Mucosa of stomach (tissue), 1 donor: ENCODE measurements around the gene BEX1.
"Not testable (repeated sequence)": the region's sequence is repeated elsewhere in the genome, so short reads cannot be mapped to it uniquely, and the experiment has no call there.

Experiments used
- H3K27me3 ChIP-seq: one replicate; pipeline ENCODE4 v1.7.0; 2013; ENCODE audit warnings: mild to moderate bottlenecking, low read length; ENCODE audit not compliant: control insufficient read depth, insufficient read depth
- H3K36me3 ChIP-seq: one replicate; pipeline ENCODE4 v1.7.0; 2013; ENCODE audit warnings: low read length; ENCODE audit not compliant: control insufficient read depth, insufficient read depth
- H3K4me1 ChIP-seq: one replicate; pipeline ENCODE4 v1.7.0; 2013; ENCODE audit warnings: mild to moderate bottlenecking, low read length; ENCODE audit not compliant: control insufficient read depth, insufficient read depth
- H3K4me3 ChIP-seq: one replicate; pipeline ENCODE4 v1.7.0; 2013; ENCODE audit warnings: low read length
- H3K9ac ChIP-seq: one replicate; pipeline ENCODE4 v1.7.0; 2013; ENCODE audit warnings: mild to moderate bottlenecking, low read length, moderate library complexity
- H3K9me3 ChIP-seq: one replicate; pipeline ENCODE4 v1.7.0; 2013; ENCODE audit warnings: mild to moderate bottlenecking, low read length, moderate library complexity; ENCODE audit not compliant: control insufficient read depth
- donor health status: Pancreatic carcinoma.

Gene BEX1

DNA sequence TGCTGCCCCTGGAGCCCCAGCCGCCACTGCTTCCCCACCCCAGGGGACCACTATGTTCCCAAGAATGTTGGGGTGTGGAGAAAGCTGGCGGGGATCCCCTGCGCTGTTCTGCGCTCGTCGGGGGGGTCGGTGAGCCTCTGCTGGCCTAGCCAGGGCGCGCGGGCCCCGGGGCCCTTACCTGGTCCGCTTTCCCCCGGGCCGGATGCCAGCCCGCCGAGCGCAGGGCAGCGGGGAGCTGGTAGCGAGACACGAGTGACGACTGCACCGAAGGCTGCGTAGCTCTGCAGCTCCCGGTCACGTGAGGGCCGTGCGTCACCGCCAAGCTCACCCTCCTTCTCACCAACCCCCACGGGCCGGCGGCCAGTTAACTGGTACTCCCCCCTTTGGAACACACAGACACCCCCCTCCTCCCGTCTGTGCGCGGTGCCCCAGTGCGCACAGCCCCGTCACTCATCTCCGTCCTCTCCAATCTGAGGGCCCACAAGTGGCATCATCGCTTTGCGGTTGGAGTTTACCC, at the start of gene BEX1:
Gene BEX1, minus strand, starts transcription at position 254 of the 517 bp plus-strand sequence. CDS start 897 bp downstream, outside the sequence.
- no peak within 1 kb of the TSS for H3K9ac ChIP-seq
- H3K27me3 ChIP-seq = no peaks in the 10 kb centered on the region
- H3K9me3 ChIP-seq = no peaks in the 10 kb centered on the region
- H3K36me3 ChIP-seq = no peaks in the 10 kb centered on the region
- H3K4me3 ChIP-seq = no peak within 1 kb of the TSS
- H3K4me1 ChIP-seq = no peaks in the 10 kb centered on the region

DNA sequence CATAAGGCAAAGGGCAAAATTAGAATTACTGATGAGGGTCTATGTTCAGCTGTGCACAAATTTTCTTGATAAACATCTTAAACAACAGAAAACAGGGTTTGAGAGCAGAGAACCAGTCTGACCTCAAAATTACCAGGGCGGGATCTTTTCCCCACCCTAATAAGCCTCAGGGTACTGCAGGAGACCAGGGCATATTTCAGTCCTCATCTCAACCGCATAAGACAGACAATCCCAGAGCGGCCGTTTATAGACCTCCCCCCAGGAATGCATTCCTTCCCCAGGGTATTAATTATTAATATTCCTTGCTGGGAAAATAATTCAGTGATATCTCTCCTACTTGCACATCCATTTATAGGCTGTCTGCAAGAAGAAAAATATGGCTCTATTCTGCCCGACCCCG, 45.5 kb upstream of the BEX1 start:
- H3K27me3 ChIP-seq, H3K4me1 ChIP-seq, H3K4me3 ChIP-seq, H3K9ac ChIP-seq, H3K9me3 ChIP-seq, H3K36me3 ChIP-seq: not testable (repeated sequence)

DNA sequence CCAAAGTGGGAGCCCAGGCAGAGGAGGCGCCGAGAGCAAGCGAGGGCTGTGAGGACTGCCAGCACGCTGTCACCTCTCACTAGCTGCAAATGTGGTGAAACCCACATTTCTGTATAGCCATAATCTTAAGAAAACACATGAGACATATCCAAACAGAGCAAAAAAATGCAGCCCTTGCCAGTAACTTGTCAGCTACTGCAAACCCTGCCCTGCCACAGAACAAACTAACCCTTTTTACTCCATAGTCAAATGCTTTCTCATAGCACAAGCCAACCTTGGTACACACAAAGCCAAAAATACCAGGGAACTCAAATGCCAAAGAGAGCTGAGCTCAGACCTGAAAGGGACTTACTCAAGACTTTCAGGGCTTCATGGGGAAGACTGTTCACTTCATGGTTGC, 43.9 kb upstream of the BEX1 start:
- Histone ChIP-seq H3K36me3 (no peaks in the 10 kb centered on the region), H3K9me3 (no peaks in the 10 kb centered on the region)

DNA sequence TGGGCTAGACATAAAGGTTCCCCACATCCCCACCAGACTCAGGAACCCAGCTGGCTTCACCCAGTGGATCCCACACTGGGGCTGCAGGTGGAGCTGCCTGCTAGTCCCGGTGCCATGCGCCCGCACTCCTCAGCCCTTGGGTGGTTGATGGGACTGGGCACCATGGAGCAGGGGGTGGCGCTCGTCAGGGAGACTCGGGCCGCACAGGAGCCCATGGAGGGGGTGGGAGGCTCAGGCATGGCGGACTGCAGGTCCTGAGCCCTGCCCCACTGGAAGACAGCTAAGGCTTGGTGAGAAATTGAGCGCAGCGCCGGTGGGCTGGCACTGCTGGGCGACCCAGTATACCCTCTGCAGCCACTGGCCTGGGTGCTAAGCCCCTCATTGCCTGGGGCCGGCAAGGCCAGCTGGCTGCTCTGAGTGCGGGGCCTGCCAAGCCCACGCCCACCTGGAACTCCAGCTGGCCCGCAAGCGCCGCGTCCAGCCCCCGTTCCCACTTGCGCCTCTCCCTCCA, 43.3 kb upstream of the BEX1 start:
- not testable (repeated sequence) for H3K4me3 ChIP-seq, H3K27me3 ChIP-seq, H3K36me3 ChIP-seq, H3K9me3 ChIP-seq, H3K4me1 ChIP-seq, H3K9ac ChIP-seq

More for the DNA sequence above, 43.9 kb upstream of the BEX1 start:
- Histone ChIP-seq H3K9ac (no peak overlapping the region), H3K4me3 (no peak overlapping the region), H3K27me3 (no peaks in the 10 kb centered on the region), H3K4me1 (no peaks in the 10 kb centered on the region)

DNA sequence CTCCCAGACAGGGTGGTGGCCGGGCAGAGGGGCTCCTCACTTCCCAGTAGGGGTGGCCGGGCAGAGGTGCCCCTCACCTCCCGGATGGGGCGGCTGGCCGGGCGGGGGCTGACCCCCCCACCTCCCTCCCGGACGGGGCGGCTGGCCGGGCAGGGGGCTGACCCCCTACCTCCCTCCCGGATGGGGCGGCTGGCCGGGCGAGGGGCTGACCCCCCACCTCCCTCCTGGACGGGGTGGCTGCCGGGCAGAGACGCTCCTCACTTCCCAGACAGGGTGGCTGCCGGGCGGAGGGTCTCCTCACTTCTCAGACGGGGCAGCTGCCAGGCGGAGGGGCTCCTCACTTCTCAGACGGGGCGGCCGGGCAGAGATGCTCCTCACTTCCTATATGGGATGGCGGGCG, 40.4 kb upstream of the BEX1 start:
- H3K36me3 ChIP-seq, H3K9me3 ChIP-seq, H3K4me3 ChIP-seq, H3K27me3 ChIP-seq, H3K9ac ChIP-seq, H3K4me1 ChIP-seq: not testable (repeated sequence)

DNA sequence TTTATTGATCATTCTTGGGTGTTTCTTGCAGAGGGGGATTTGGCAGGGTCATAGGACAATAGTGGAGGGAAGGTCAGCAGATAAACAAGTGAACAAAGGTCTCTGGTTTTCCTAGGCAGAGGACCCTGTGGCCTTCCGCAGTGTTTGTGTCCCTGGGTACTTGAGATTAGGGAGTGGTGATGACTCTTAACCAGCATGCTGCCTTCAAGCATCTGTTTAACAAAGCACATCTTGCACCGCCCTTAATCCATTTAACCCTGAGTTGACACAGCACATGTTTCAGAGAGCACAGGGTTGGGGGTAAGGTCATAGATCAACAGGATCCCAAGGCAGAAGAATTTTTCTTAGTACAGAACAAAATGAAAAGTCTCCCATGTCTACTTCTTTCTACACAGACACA, 39.9 kb upstream of the BEX1 start:
- not testable (repeated sequence) for H3K4me1 ChIP-seq, H3K27me3 ChIP-seq, H3K9me3 ChIP-seq, H3K9ac ChIP-seq, H3K4me3 ChIP-seq, H3K36me3 ChIP-seq

GRCh38 chrX:103101299-103102042, 37.5 kb upstream of the BEX1 start:
- H3K9ac ChIP-seq = no peak overlapping the region
- no peak overlapping the region for H3K4me3 ChIP-seq
- H3K36me3 ChIP-seq = no peaks in the 10 kb centered on the region
- no peaks in the 10 kb centered on the region for H3K4me1 ChIP-seq
- H3K9me3 ChIP-seq = no peaks in the 10 kb centered on the region
- H3K27me3 ChIP-seq = no peaks in the 10 kb centered on the region

GRCh38 chrX:103100484-103100883, 36.5 kb upstream of the BEX1 start:
- Histone ChIP-seq H3K9me3 (no peaks in the 10 kb centered on the region), H3K27me3 (no peaks in the 10 kb centered on the region), H3K9ac (no peak overlapping the region)

GRCh38 chrX:103099691-103100090, 35.7 kb upstream of the BEX1 start:
- Histone ChIP-seq H3K9me3 (no peaks in the 10 kb centered on the region), H3K36me3 (no peaks in the 10 kb centered on the region), H3K4me3 (no peak overlapping the region), H3K27me3 (no peaks in the 10 kb centered on the region), H3K9ac (no peak overlapping the region), H3K4me1 (no peaks in the 10 kb centered on the region)

More at GRCh38 chrX:103100484-103100883, 36.5 kb upstream of the BEX1 start:
- H3K4me1 ChIP-seq = no peaks in the 10 kb centered on the region
- no peak overlapping the region for H3K4me3 ChIP-seq
- H3K36me3 ChIP-seq = no peaks in the 10 kb centered on the region

DNA sequence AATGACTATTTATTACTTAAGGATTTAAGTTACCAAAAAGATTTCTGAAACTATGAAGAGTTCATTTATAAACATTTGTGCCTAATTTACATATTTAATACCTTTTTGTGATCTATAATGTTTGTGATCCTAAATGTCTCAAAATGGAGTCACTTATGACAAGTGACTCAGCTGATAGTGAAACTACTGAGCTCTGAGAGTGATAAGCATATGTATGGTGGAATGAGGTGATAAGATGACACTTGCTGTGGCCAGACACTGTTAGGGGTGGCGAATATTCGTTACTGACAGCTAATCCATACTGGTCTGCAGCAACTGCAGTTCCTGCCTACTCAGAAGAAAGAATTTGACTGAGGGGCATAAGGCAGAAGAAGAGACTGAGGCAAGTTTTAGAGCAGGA, 34.5 kb upstream of the BEX1 start:
- no peaks in the 10 kb centered on the region for H3K27me3 ChIP-seq
- no peaks in the 10 kb centered on the region for H3K4me1 ChIP-seq
- H3K9me3 ChIP-seq = no peaks in the 10 kb centered on the region
- no peak overlapping the region for H3K4me3 ChIP-seq
- H3K36me3 ChIP-seq = no peaks in the 10 kb centered on the region
- no peak overlapping the region for H3K9ac ChIP-seq

DNA sequence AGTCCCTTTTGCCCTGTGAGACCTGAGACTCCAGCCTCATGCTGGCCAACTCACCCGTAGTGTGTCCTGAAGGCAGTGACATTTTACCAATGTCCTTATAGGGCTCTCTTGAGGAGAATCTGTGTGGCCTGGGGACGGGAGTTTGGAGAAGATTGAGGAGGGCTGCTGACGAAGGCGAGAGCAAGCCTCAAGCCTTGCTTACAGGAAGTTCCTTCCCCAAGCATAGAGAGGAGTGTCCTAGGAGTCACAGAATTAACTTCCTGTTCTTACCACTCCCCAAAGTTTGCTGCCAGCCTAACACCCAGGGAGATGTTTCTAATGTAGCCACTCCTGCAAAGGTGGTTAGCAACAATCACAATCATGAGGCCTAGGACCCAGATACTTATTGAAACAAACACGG, 29.0 kb upstream of the BEX1 start, which contains the start of gene NXF3:
Gene NXF3, minus strand, starts transcription at position 202 of the 400 bp plus-strand sequence. Its CDS starts 120 bp downstream, at position 82.
- no peak within 1 kb of the TSS for H3K9ac ChIP-seq
- no peaks in the 10 kb centered on the region for H3K27me3 ChIP-seq
- H3K9me3 ChIP-seq = no peaks in the 10 kb centered on the region

DNA sequence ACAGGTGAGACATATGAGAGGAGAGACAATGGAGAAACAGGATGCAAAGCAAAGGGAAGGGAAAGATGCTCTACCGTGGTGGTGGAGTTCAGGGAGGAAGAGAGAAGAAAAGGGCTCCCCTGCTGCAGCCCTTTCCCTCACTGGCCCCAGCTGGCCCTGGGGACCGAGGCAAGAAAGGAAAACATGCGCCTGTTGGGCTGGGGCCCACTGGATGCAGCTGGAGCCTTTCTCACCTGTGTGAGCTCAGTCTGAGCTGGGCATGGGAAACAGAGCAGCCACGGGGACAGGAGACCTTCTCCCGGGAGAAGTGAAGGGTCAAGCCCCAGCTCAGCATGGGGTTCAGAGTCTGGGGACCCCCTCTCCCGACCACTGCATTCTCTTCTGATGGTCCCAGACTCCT, 17.1 kb upstream of the BEX1 start:
- Histone ChIP-seq H3K27me3 (no peaks in the 10 kb centered on the region), H3K36me3 (no peaks in the 10 kb centered on the region), H3K9me3 (no peaks in the 10 kb centered on the region), H3K4me1 (no peaks in the 10 kb centered on the region), H3K9ac (no peak overlapping the region), H3K4me3 (no peak overlapping the region)

More for the DNA sequence above, 29.0 kb upstream of the BEX1 start, which contains the start of gene NXF3:
- Histone ChIP-seq H3K36me3 (no peaks in the 10 kb centered on the region), H3K4me3 (no peak within 1 kb of the TSS), H3K4me1 (no peaks in the 10 kb centered on the region)
